K562 (cell line): ENCODE data around the gene PTBP2. TPM values are rescaled to one million over a fixed set of nuclear protein-coding genes. Genes with fewer than 3 reads are reported as not detected.
A peak's percentile ranks its signal among the peaks of the same experiment; 100 is the strongest.

Experiments used
- ARID1B ChIP-seq: fragments of 450-650 bp; IDR thresholded peaks from 2 replicates; pipeline ENCODE4 v1.6.1; 2016; ENCODE audit warnings: antibody characterized with exemption, mild to moderate bottlenecking, inconsistent platforms
- CCNT2 ChIP-seq: IDR thresholded peaks from 2 replicates; pipeline ENCODE4 v1.6.1; 2011; ENCODE audit warnings: borderline replicate concordance, low read depth, mild to moderate bottlenecking, moderate library complexity, mixed read lengths, low read length; ENCODE audit not compliant: insufficient read length; ENCODE audit errors: extremely low read depth
- ETS2 ChIP-seq: IDR thresholded peaks from 2 replicates; pipeline ENCODE4 v1.6.1; 2016; ENCODE audit warnings: borderline replicate concordance, missing genetic modification characterization, mild to moderate bottlenecking, moderate library complexity, missing compliant biosample characterization; ENCODE audit not compliant: poor library complexity, severe bottlenecking
- GTF2F1 ChIP-seq: IDR thresholded peaks from 2 replicates; pipeline ENCODE4 v1.6.1; 2011; ENCODE audit warnings: low read depth, low read length, improper control_type of control experiment
- NRF1 ChIP-seq, 2 experiments: fragments of 450-650 bp; IDR thresholded peaks in 1 of 2; conservative IDR thresholded peaks in 1 of 2; 2 replicates each; pipeline ENCODE4 v1.6.1; 2014; ENCODE audit warnings: mild to moderate bottlenecking in 2 of 2
- PCBP1 ChIP-seq: fragments of 200-400 bp; formaldehyde crosslinking; IDR thresholded peaks from 2 replicates; pipeline ENCODE4 v1.6.1; 2018; ENCODE audit warnings: mild to moderate bottlenecking, low read depth, low read length; ENCODE audit not compliant: poor library complexity, severe bottlenecking
- POLR2B ChIP-seq: fragments of 450-650 bp; IDR thresholded peaks from 2 replicates; pipeline ENCODE4 v1.6.1; 2018; ENCODE audit warnings: low read depth; ENCODE audit not compliant: partially characterized antibody
- POLR2H ChIP-seq: IDR thresholded peaks from 2 replicates; pipeline ENCODE4 v1.6.1; 2016; ENCODE audit warnings: missing genetic modification characterization, low read depth, mild to moderate bottlenecking, control low read depth, missing compliant biosample characterization, moderate library complexity
- RB1 ChIP-seq: fragments of 450-650 bp; IDR thresholded peaks from 2 replicates; pipeline ENCODE4 v1.6.1; 2017; ENCODE audit warnings: low read depth, mild to moderate bottlenecking
- RBM39 ChIP-seq: fragments of 200-400 bp; formaldehyde crosslinking; optimal IDR thresholded peaks from 2 replicates; pipeline ENCODE3; 2018; ENCODE audit warnings: low read depth, low read length
- SIRT6 ChIP-seq: IDR thresholded peaks from one replicate; pipeline ENCODE4 v1.6.1; 2012; ENCODE audit warnings: low read depth, mild to moderate bottlenecking, control low read depth, inconsistent platforms, low read length, moderate library complexity
- SLC30A9 ChIP-seq: fragments of 250-450 bp; sonication (Bioruptor Pico); IDR thresholded peaks from 2 replicates; pipeline ENCODE4 v1.8.0; 2022; ENCODE audit warnings: mild to moderate bottlenecking, moderate library complexity
- TAF9B ChIP-seq: fragments of 450-650 bp; IDR thresholded peaks from 2 replicates; pipeline ENCODE4 v1.6.1; 2018; ENCODE audit warnings: mild to moderate bottlenecking; ENCODE audit not compliant: partially characterized antibody
- ZFX ChIP-seq: sonication (generic); formaldehyde crosslinking; IDR thresholded peaks from 2 replicates; pipeline ENCODE4 v1.8.0; 2022; ENCODE audit warnings: mild to moderate bottlenecking, missing genetic modification reagents, moderate library complexity
- ZNF12 ChIP-seq: sonication (generic); formaldehyde crosslinking; IDR thresholded peaks from 2 replicates; pipeline ENCODE4 v1.4.0; 2020; ENCODE audit warnings: mild to moderate bottlenecking, missing genetic modification reagents
- polyA plus RNA-seq, 8 experiments: library from polyadenylated mRNA; depleted of rRNA in 4 of 8; stranded (reverse) in 5 of 8; unstranded in 3 of 8; fragments of >200 nt; fragmentation: Nextera tagmentation in 2 of 8; fragmentation: Illumina TruSeq in 1 of 8; extraction: Ambion mirVana in 2 of 8; extraction: Trizol in 1 of 8; gene quantifications; 2 replicates each; pipeline versions ENCODE4 v1.2.1 to v1.2.3, GENCODE V29; 2011 to 2014; ENCODE audit warnings: inconsistent platforms in 1 of 8, missing spikeins in 1 of 8
- total RNA-seq, 7 experiments: library from RNA; depleted of rRNA in 6 of 7; stranded (reverse); fragments of >200 nt in 6 of 7; fragmentation: Illumina TruSeq in 2 of 7; extraction: Trizol in 2 of 7; gene quantifications; 2 replicates each; pipeline versions ENCODE4 v1.2.1 to v1.2.3, GENCODE V29; 2011 to 2021; ENCODE audit warnings: low replicate concordance in 1 of 7
- TF ChIP-seq, protein P1 (sequence below): fragments of 200-800 bp; sonication (Bioruptor generic); IDR thresholded peaks from 2 replicates; pipeline ENCODE4 v1.6.1; 2017; ENCODE audit warnings: missing genetic modification characterization, missing compliant biosample characterization
- TF ChIP-seq, protein P2 (sequence below): fragments of 250-450 bp; sonication (Bioruptor Pico); IDR thresholded peaks from 2 replicates; pipeline ENCODE4 v1.8.0; 2022; ENCODE audit warnings: inconsistent platforms, mild to moderate bottlenecking, moderate library complexity, borderline replicate concordance
- TF ChIP-seq, protein P3 (sequence below): fragments of 200-800 bp; sonication (Bioruptor generic); IDR thresholded peaks from 2 replicates; pipeline ENCODE4 v1.6.1; 2017; ENCODE audit warnings: missing genetic modification characterization, missing compliant biosample characterization
- TF ChIP-seq, protein P4 (sequence below): fragments of 250-450 bp; sonication (Bioruptor Pico); IDR thresholded peaks from 2 replicates; pipeline ENCODE4 v1.4.0; 2020; ENCODE audit warnings: mild to moderate bottlenecking, moderate library complexity, borderline replicate concordance

Gene PTBP2
- total and polyA plus RNA-seq, 9 of the 15 experiments (the other 6 are each of a cell fraction or from before 2014, with no cell fraction given): 9.8 to 30.6 (median 19.0) TPM

DNA sequence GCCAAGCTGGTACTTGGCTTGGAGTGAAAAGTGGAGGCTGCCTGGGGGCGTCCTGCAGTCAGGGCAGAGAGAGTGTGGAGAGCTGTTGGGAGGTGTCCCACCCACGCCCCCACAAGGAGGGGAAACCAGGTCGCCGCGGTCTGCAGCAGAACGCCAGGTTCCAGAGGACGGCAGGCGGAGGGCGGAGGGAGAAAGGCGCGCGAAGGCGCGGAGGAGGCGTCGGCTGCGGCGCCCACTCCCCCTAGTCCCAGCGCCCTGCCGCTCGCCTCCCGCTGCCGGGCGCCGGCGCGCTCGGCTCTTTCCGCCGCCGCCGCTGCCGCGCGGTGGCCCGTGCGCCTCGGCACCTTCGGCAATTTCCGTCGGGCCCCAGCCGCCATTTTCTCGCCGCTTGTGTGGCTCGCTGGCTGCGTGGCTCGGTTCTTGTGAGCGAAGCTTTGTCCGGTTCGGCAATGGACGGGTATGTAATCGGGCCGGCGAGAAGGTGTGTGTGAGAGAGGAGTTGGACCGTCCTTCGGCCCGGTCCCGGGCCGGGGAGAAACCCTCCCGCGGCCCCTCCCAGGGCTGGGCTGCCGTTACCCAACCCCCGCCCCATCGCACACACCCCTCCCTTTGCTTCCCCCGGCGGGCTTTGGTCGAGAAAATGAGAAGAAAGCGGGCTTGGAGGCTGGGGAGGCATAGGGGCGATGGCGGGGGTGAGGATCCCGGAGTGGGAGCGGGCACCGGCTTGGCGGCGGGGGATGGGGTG is at the start of gene PTBP2 (continued):
- no peak for TF ChIP-seq ARID1B
- TF ChIP-seq, protein P1, sequence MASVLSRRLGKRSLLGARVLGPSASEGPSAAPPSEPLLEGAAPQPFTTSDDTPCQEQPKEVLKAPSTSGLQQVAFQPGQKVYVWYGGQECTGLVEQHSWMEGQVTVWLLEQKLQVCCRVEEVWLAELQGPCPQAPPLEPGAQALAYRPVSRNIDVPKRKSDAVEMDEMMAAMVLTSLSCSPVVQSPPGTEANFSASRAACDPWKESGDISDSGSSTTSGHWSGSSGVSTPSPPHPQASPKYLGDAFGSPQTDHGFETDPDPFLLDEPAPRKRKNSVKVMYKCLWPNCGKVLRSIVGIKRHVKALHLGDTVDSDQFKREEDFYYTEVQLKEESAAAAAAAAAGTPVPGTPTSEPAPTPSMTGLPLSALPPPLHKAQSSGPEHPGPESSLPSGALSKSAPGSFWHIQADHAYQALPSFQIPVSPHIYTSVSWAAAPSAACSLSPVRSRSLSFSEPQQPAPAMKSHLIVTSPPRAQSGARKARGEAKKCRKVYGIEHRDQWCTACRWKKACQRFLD (CRISPR knock-in tag): no peak
- peak in 1 of 2 experiments; percentile 68; a peak in 2 of 4 replicates for TF ChIP-seq NRF1 (conservative IDR thresholded peaks at IDR 0.05 in 1 of 2, IDR thresholded peaks at IDR 0.05 in 1 of 2)
- no peak for TF ChIP-seq SIRT6
- TF ChIP-seq ZNF12 (CRISPR knock-in tag): no peak
- TF ChIP-seq, protein P2, sequence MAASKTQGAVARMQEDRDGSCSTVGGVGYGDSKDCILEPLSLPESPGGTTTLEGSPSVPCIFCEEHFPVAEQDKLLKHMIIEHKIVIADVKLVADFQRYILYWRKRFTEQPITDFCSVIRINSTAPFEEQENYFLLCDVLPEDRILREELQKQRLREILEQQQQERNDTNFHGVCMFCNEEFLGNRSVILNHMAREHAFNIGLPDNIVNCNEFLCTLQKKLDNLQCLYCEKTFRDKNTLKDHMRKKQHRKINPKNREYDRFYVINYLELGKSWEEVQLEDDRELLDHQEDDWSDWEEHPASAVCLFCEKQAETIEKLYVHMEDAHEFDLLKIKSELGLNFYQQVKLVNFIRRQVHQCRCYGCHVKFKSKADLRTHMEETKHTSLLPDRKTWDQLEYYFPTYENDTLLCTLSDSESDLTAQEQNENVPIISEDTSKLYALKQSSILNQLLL (CRISPR knock-in tag): no peak
- TF ChIP-seq PCBP1: peak; percentile 66
- no peak for TF ChIP-seq RBM39
- peak; percentile 53 for TF ChIP-seq ZFX (CRISPR knock-in tag)
- TF ChIP-seq, protein P3, sequence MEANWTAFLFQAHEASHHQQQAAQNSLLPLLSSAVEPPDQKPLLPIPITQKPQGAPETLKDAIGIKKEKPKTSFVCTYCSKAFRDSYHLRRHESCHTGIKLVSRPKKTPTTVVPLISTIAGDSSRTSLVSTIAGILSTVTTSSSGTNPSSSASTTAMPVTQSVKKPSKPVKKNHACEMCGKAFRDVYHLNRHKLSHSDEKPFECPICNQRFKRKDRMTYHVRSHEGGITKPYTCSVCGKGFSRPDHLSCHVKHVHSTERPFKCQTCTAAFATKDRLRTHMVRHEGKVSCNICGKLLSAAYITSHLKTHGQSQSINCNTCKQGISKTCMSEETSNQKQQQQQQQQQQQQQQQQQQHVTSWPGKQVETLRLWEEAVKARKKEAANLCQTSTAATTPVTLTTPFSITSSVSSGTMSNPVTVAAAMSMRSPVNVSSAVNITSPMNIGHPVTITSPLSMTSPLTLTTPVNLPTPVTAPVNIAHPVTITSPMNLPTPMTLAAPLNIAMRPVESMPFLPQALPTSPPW: peak; percentile 94
- no peak for TF ChIP-seq SLC30A9
- TF ChIP-seq GTF2F1: no peak
- TF ChIP-seq CCNT2: peak; percentile 31
- peak; percentile 56 for TF ChIP-seq POLR2B
- peak; percentile 29; the same call in 1 of the 2 replicates for TF ChIP-seq POLR2H
- TF ChIP-seq, protein P4, sequence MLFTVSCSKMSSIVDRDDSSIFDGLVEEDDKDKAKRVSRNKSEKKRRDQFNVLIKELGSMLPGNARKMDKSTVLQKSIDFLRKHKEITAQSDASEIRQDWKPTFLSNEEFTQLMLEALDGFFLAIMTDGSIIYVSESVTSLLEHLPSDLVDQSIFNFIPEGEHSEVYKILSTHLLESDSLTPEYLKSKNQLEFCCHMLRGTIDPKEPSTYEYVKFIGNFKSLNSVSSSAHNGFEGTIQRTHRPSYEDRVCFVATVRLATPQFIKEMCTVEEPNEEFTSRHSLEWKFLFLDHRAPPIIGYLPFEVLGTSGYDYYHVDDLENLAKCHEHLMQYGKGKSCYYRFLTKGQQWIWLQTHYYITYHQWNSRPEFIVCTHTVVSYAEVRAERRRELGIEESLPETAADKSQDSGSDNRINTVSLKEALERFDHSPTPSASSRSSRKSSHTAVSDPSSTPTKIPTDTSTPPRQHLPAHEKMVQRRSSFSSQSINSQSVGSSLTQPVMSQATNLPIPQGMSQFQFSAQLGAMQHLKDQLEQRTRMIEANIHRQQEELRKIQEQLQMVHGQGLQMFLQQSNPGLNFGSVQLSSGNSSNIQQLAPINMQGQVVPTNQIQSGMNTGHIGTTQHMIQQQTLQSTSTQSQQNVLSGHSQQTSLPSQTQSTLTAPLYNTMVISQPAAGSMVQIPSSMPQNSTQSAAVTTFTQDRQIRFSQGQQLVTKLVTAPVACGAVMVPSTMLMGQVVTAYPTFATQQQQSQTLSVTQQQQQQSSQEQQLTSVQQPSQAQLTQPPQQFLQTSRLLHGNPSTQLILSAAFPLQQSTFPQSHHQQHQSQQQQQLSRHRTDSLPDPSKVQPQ (CRISPR knock-in tag): no peak
- no peak for TF ChIP-seq ETS2 (tag)
- TF ChIP-seq RB1: peak; percentile 63; the same call in 1 of the 2 replicates
- TF ChIP-seq TAF9B: peak; percentile 23
